T47D (cell line): ENCODE data around the gene PHLPP1.

Experiments used
- DNase-seq, 2 experiments: peaks; one replicate each; pipeline versions ENCODE4 v3.0.0 to v3.0.0-alpha.2; 2011 to 2012; ENCODE audit warnings: low read depth in 1 of 2, low spot score in 1 of 2
- JUND ChIP-seq: IDR thresholded peaks from 2 replicates; pipeline ENCODE4 v1.6.1; 2012; ENCODE audit warnings: low read depth
- in situ Hi-C: cut with HindIII; loops from 2 replicates; pipeline ENCODE4 v1.10.0; 2016; ENCODE audit warnings: low sequenced_read_pairs, low pct_unique_long_range_greater_than_20kb

The PHLPP1 gene

GRCh38 chr18:63017076-63017475 is 301.7 kb downstream of the PHLPP1 start:
- TF ChIP-seq JUND, result no peak
- in situ Hi-C loops, result no loop called here
- no peak for DNase-seq

GRCh38 chr18:63017977-63018376 is 302.6 kb downstream of the PHLPP1 start:
- DNase-seq, result no peak
- no peak for TF ChIP-seq JUND
- in situ Hi-C loops, result no loop called here

- in situ Hi-C loops, result no loop called here
- DNase-seq, result no peak
Observed at GRCh38 chr18:63022429-63023022, 307.2 kb downstream of the PHLPP1 start.

GRCh38 chr18:63025251-63026090 is 310.1 kb downstream of the PHLPP1 start:
- in situ Hi-C loops, result no loop called here
- peak in 1 of 2 experiments; percentile 53 for DNase-seq
- TF ChIP-seq JUND, result no peak

More at GRCh38 chr18:63022429-63023022, 307.2 kb downstream of the PHLPP1 start:
- no peak for TF ChIP-seq JUND

- no peak for DNase-seq
- TF ChIP-seq JUND, result no peak
- in situ Hi-C loops, result no loop called here
Observed at GRCh38 chr18:63028380-63028779, 313.0 kb downstream of the PHLPP1 start.
